Stimulated activated CD4-positive, alpha-beta T cell treated with anti-CD3 and anti-CD28 coated beads, Interleukin-1b, Interleukin-23, amount 100 ng/mL, for 4 hours (primary cell): ENCODE data around the gene VENTX.

ENCODE experiments used
- DNase-seq, 2 donors: peaks; one replicate each; pipeline ENCODE4 v3.0.0-alpha.2; 2020; ENCODE audit warnings: low read depth in 2 of 2

The VENTX gene

DNA sequence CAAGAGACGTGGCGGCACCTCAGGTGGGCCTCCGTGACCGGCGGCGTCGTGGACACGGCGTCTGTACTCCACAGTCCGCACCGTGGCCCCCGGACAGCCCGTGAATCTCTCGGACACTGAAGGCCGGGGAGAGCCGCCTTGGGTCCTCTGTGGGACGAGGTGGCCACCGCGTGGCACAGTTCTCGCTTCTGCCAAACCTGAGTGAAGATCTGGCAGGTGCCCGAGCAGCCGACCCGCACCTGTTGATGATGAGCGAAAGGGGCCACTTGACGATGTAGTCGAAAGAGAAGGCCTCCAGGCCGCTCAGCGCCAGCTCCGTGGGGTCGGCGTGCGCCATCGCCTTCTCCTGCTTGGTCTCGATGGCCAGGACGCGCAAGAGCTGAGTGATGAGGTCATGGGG lies 47.6 kb downstream of the VENTX start:
- no peak for DNase-seq

DNA sequence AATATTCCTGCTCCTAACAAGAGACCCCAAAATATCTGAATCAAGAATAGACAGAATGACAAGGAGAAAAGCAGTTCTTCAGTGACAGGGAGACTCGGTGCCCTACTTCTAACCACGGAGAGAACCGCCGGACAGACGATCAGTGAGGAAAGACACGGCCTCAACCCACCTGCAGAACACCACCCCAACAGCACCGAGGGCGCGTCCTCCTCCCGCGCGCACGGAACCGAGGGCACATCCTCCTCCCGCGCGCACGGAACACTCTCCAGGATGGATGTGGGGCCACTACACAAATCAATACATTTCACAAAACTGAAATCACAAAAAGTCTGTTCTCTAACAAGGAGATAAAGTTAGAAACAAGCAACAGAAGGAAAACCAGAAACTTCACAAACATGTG lies 48.7 kb downstream of the VENTX start:
- no peak for DNase-seq

GRCh38 chr10:133287832-133288500 lies 50.3 kb downstream of the VENTX start:
- no peak for DNase-seq

GRCh38 chr10:133289761-133290160 lies 52.1 kb downstream of the VENTX start:
- DNase-seq: no peak
